HG03521 (cell line): Measurements from ENCODE around the gene CLDND1.

Experiments
- ATAC-seq: cut with Tn5 transposase; IDR thresholded peaks from one replicate; pipeline ENCODE4 v1.9.1; 2021; ENCODE audit warnings: mild to moderate bottlenecking, moderate library complexity; ENCODE audit not compliant: unreplicated experiment

Gene CLDND1

DNA sequence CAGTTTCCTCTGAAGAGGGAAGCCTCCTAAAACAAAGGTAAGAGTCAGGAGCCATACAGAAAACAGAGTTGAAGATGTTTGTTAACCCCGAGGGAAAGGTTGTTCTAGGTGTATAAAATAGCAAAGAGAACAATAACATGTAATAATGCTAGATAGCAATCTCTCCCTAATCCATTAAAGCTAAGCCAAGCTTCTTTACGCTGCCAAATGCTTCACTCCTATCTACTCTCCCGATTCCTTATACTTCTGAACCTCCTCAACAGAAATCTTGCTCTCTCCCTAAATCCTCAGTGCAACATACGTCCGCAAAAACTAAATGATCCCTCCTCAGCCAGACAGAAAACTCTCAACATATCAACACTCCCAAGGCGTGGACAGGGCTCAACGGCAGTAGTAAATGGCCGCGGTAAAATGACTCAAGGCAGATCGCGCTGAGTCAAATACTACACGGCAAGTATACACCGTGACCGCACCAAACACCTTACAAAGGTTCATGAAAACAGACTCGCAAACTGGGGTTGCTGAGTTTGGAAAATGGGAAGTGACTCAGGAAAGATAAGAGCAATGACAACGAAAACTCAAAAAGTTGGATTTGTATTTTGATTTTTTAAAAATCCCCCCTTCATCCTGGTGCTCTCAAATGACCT lies 682 bp downstream of the CLDND1 start:
- ATAC-seq, result peak; percentile 38

DNA sequence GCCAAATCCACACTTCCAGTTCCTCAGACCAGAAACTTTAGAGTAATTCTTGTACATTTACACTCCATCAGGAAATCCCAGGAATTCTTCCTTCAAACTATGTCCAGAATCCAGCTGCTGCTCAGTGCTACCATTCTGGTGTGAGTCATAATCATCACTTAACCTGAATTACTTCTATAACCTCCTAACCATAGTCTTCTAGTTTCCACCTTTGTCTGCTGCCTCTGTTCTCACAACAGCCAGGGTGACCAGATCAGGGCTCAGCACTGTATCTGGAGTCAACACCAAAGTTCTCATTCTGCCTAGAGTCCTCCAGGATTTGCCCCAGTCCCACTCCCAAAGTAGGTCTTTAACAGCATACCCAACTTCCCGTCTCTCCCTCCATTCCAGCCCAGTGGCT lies 3.4 kb downstream of the CLDND1 start:
- no peak for ATAC-seq

DNA sequence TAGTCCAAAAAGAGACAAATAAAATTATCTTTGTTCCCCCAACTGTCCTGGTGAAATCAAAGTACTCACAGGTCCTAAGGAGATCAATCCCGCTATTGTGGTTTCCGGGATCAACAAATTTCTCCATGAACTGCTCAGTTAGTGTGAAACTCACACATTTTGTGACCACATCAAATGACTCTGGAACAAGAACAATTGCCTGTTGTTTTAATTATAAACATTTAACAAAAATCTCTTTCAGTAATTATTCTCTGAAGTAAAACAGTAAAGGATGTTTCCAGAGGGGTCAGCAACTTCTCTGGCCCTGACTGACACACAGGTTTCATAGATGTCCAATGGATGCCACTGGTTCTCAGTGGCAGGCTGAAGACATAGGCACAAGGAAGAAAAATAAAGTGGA lies 3.9 kb downstream of the CLDND1 start:
- ATAC-seq, result no peak

DNA sequence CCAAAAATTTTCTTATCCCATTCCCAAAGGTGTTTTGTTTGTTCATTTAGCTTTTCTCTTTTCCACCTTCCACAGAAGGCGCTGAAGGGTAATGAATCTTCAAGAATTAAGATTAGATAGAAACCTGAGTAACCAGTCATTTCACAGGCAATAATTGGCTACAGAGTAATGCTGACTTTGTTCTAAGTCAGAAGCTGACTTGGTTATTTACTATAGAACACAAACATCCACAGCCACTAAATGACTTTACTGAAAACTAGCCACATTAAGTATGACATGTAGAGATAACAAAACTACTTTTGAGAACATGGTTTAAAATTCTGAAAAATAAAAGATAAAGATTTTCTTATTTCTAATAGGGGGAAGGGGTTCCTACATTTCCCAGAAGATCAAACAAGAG lies 7.8 kb downstream of the CLDND1 start:
- ATAC-seq, result no peak

DNA sequence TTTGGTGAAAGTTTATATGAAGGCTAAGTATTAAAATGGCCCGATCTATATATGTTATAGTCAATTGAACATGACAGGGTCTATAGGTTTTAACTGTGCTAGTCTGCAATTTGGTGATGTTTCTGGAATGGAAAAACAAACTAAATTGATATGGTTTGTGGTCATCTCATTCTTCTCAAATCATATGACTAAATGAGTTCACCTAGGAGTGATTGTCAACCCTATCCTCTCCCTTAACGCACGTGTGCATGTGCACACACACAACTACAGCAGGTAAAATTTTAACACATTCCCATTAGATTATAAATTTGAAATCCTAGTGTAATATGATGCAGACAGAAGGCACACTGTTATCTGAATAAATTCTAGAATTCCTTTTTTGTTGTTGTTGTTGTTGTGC lies 9.0 kb downstream of the CLDND1 start:
- no peak for ATAC-seq

DNA sequence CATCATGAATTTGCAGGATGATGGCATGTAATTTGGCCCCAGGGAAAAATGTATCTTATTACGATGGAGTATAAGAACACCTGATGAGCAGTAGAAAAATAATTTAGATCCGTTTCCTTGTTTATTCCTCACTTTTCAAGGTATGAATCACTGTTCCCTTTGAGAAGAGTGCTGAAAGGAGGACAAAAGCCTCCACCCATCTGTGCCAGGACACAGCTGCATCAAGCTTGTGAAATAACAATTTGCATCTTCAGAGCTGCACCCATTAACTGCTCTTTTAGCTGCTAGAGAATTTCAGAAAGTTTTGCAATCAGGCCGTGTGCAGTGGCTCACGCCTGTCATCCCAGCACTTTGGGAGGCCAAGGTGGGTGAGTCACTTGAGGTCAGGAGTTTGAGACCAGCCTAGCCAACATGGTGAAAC lies 9.6 kb downstream of the CLDND1 start:
- no peak for ATAC-seq

DNA sequence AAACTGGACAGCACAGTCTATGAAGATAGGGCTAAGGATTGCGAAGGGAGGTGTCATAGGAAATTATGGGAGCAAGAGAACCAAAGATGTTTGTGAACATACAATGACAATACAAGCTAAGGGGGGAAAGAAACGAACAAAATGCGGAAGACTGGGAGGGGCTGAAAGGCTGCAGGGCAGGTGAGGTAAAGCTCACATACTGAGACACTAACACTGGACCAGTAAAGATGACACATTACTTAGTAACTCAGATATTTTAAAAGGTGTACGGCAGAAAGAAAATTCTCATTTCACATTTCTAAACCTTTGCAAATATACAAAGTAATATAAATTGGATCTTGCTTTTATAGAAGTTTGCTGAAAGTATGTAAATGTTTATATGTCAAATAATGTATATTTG lies 10.1 kb downstream of the CLDND1 start:
- ATAC-seq, result no peak

DNA sequence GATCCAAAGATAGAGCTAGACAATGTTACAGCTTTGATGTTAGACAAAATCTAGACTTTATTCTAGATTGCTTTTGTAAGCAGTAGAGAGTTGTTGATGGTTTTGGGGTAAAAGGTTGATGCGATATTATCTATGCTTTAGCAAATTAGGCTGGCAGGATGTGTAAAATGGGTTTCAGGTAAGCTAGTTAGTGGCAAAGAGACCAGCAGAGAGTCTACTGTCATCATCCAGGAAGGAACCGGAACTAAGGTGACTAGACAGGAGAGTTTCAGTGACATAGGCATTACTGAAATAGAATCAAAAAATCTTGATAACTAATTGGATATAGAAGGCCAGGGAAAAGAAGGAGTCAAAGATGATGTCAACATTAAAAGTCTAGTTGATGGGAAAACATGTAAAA lies 14.1 kb downstream of the CLDND1 start:
- ATAC-seq, result no peak

DNA sequence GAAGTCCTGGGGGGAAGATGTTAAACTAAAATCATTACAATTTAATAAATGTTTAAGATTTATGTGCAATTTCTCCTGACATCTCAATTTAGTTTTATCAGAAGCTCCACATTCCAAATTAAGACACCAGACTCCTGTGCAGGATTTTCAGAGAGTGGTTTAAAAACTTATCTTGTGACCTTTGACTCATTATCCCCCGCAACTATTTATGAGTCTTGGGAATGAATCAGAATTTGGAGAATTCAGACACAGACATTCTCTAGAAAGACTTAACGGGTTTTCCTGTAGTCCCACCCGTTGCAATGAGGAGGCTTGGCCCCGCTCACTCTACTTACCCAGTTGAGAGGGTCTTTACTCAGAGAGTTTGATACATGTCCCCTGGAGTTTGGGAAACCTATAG lies 18.2 kb downstream of the CLDND1 start:
- ATAC-seq, result no peak

DNA sequence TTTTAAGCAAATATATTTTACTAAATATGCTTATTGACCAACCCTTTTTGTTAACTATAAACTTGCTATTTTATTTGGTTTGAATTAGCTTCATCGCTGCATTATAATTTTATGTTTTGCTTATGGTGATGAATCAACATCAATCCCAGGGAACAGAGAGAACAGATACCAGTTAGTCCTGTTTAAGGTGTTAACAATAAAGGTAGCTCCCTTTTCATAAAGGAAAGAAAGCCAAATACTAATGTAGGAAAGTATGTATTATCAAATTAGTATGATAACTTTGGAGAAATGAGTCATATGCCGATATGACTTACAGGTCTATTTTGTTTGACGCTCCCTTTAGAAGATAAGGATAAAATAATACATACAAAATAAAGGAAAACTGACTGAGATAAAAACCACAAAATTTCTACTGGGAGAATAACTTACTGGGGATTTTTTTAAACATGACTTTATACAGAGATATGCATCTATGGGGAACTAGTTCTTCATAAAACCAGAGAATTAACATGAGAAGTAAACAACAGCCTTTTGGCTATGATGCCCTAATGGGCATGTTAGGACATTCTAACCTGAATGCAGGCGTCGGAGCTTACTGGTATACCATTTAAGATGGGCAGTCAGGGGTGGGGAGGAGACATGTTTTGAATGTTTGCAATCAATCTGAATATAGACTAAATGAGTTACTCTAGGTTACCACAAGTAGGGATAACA lies 20.7 kb downstream of the CLDND1 start:
- ATAC-seq, result no peak

DNA sequence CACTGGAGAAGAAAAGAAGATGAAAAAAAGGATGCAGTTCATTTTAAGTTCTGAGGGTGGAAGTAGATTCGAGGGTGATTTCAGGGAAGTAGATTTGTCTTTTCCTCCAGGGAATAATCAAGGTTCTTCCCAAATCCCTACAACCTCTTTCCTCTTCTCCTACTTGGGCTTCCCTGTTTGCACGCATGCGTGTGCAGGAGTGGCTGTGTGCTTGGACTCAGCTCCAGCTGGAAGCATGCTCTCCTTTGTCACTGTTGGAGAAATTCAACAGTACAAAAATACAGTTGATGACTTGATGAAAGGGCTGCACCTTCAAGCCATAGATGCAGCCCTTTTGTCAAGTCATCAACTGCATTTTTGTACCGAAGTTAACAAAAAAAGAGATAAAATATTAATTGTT lies 21.4 kb downstream of the CLDND1 start:
- ATAC-seq, result no peak

DNA sequence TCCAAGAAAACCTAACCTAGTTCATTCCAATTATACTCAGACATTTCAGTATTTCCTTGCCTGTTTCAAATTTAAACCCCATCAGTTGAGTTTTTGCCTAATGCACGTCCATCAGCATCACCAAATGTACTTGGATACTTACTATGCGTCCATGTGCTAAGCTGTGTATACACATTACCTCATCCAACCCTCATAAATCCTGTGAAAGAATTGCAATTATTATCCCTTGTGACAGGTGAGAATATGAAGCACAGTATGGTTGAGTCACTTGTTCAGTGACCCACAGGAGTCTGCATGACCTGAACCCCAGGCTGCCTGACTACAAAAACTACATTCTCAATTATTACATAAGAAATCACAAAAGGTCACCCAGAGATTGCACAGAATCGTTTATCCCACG lies 22.7 kb downstream of the CLDND1 start:
- ATAC-seq, result no peak

DNA sequence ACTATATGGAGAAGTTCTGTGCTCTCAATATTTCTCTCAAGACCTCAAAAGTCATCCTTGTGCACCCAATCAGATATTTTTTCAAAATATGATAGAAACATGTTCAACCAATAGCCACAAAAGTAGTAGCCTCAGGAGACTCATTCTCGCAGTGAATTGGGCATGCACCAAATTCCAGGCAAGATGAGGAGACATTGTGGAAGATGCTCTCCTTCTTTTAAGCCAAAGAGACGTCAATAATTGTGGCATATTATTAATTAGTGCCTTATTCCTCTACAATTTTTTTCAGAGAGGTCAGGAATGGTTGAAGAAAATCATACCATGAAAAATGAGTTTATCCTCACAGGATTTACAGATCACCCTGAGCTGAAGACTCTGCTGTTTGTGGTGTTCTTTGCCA lies 25.3 kb downstream of the CLDND1 start, which contains the start of gene OR5K2:
Gene OR5K2 (plus strand): TSS at position 301 of the 400 bp plus-strand sequence. CDS start 0 bp downstream, at position 301.
- no peak for ATAC-seq

DNA sequence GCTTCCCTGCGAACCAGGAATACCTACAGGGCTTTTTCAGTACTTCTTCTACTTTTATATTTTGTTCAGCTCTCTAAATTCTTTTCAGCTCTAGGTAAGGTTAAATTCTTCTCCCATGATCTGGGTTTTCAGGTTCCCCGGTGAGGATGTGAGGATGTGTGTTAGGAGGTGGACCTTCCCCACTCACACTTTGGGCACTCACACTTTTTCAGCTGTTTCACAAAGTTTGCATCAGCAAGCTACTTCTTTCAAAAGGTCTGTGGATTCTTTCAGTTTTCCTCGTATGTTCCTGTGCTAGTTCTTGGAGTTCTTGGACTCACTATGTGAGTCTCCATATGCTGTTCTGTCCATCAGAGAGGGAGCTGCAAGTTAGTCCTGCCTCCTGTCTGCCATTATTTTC lies 39.1 kb downstream of the CLDND1 start:
- no peak for ATAC-seq

DNA sequence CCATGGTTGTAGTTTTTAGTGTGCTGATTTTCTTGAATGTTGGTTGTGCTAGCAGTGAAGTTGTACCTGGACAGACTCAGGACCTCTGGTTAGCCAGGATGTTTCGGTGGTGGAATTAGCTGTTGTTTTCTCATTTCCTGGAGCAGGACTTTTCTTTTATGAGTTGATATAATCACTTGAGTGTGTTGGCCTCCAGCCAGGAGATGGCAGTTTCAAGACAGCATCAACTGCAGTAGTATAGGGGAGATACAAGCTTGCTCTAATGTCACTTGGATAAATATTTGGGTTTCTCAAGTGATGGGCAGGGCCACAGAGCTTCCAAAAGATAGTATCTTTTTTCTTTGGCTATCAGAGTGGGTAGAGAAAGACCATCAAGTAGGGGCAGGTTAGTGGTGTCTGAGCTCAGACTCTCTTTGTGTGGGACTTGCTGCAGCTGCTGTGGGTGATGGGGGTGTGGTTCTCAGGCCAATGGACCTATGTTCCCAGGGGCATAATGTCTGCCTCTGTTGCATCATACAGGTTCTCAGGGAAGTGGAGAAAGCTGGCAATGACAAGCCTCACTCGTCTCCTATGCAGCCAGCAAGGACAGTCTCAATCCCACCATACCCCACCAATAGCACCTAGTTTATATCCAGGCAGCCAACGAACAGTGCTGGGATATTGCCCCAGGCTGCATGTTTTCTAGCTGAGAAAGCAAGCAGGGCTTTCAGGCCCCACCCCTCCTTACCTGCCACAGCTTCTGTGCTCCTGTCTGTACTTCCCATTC lies 39.8 kb downstream of the CLDND1 start:
- ATAC-seq, result no peak
